DMS53 (cell line): ENCODE data around the gene C1QTNF1.
A peak's percentile ranks its signal among the peaks of the same experiment; 100 is the strongest.

Source experiments
- DNase-seq: peaks from one replicate; lab custom pipeline; 2025; lab: John Stamatoyannopoulos, UW

C1QTNF1 gene

DNA sequence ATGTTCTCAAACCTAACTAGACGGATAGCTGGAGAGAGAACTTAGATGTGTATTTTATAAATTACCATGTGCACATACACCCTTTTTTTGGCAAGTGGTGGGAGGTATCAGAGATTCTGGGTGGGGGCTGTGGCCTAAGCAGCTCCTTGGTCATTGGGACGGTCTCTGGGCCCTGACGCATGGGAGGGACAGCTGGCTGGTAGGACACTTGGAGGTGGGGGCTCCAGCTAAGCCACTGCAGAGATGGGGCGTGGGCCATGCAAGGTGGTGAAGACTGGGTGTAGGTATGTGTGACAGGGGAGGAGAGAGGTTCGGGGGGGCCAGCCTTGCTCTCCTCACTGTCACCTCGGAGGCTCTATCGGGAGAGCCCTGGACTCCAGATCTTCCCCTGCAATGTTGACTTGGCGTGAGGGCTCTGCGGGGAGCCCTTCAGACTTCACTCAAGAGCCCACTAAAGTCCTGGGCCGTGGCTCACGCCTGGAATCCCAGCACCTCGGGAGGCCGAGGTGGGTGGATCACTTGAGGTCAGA is 17.1 kb downstream of the C1QTNF1 start:
- no peak for DNase-seq

GRCh38 chr17:79041723-79042420 is 17.9 kb downstream of the C1QTNF1 start:
- DNase-seq: no peak

DNA sequence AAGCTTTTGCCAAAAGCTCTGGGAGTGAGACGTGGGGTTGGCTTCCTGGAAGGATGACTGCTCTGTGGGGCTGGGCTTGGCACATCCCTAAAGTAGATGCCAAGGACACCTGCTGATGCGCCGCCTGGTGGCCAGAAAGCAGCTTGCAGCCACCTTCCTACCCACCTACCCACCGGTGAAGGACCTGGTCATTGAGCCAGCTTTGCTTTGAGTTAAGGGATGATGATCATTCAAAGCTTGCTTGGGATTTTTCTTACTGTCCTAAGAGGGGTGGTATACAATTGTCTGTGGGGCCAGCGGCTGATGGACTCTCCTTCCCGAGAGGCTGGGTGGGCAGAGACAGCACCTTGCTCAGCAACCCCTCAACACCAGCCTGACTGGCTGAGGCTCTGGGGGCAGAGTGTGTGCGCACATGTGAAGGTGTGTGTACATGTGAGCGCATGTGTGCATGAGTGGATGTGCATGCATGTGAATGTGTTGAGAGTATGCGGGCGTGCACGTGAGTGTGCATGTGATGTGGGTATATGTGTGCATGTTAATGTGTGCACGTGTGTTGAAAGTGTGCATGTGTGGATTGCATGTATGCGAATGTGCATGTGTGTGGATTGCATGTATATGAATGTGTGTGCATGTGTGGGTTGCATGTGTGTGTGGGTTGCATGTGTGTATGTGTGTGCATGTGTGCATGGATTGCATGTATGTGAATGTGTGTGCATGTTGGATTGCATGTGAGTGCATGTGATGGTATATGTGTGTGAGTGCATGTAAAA is 18.6 kb downstream of the C1QTNF1 start:
- DNase-seq: peak; percentile 70

DNA sequence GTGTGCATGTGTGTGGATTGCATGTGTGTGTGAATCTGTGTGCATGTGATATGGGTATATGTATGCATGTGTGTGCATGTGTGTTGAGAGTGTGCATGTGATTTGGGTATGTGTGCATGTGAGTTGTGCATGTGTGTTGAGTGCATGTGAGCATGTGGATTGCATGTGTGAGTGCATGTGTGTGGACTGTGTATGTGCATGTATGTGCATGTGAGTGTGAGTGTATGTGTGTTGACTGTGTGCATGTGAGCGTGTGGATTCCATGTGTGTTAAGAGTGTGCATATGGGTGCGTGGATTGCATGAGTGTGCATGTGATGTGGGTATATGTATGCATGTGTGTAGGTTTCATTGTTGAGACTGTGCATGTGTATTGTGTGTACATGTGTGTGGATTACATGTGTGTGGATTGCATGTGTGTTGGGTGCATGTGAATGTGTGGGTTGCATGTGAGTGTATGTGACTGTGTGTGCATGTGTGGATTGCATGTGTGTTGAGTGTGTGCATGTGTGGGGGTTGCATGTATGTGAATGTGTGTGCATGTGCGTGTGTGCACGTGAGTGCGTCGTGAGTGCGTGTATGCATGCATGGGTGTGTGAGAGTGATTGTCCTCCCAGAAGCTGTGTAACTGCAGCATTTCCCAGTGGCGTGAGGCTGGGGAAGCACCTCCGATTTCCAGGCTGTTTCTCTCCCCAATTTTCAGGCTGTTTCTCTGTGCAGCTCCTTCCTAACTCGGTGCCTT is 19.4 kb downstream of the C1QTNF1 start:
- DNase-seq: no peak

- no peak for DNase-seq
These were observed 20.0 kb downstream of the C1QTNF1 start for GRCh38 chr17:79043931-79044320.

DNA sequence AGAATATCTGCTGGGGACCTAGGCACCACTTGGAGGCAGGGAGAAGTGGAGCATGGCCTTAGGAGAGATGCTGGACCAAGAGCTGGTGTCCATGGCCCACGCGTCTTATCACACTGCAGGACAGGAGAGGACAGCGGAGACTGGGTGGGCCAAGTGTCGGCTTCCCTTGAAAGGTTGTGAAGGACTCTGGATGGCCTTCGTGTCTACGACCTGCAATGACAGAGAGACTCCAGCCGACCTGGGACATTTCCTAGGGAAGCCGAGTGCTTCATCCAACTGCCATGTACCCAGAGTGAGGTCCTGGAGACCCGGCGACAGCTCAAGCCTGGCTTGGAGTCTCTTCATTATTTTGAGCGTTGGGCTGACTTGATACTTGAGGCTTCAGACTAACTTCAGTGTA is 20.5 kb downstream of the C1QTNF1 start:
- no peak for DNase-seq

DNA sequence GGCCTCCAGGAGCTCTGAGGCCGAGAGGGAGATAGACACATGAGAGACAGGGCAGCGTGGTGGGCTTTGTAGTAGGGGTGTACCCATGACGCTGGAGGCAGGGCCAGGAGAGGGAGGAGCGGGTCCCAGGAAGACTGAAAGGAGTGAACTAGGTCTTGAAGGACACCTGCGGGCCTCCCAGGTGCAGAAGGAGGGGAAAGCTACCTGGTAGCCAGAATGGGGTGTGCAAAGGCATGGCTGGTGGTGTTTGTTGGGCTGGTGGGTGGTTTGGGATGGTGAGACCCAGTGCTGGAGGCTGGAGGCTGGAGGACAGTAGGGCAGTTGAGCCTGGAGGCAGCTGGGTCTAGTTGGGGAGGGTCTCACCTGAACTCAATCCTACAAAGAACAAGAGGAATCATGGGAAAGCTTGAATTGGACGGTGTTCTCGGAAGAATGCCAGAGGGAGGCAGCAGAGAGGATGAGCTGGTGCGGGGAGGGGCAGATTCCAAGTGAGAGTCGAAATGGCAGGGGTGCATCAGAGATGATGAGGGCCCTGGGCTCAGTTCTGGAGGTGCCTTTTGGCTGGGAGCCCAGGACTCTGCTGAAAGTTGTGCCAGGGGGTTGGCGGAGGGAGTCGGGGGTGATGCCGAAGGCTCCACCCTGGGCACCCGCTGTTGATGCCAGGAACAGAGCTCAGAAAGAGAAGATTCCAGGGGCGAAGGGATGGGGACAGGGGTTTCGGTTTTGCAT is 21.2 kb downstream of the C1QTNF1 start:
- no peak for DNase-seq

GRCh38 chr17:79045842-79046196 is 21.9 kb downstream of the C1QTNF1 start:
- DNase-seq: peak; percentile 72

DNA sequence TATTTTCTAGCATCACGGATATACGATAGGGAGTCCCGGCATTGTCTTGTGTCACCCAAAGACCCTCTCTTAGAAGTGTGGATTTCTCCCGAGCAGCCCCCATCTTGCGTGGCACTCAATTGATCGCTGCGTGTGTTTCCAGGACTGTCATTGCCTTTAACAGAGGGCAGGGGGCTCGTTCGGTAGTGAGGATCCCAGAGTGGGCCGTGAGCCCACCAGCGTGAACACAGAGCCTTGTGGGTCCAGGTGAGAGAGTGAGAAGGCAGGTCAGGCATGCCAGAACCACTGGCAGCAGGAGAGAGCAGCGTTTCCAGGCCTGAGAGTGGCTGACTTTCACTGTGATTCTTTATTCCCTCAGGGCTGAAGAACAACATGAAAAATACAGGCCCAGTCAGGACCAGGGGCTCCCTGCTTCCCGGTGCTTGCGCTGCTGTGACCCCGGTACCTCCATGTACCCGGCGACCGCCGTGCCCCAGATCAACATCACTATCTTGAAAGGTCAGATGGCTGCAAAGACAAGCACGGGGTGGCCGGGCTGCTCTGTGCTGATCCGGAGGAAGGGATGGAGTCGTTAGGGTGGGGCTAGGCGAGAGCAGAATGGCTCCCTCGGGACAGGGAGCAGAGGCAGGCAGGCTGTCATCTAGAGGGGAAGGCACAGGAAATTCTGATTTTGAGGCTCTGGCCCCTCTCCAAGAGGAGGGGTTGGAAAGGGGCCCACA is 22.4 kb downstream of the C1QTNF1 start:
- no peak for DNase-seq

DNA sequence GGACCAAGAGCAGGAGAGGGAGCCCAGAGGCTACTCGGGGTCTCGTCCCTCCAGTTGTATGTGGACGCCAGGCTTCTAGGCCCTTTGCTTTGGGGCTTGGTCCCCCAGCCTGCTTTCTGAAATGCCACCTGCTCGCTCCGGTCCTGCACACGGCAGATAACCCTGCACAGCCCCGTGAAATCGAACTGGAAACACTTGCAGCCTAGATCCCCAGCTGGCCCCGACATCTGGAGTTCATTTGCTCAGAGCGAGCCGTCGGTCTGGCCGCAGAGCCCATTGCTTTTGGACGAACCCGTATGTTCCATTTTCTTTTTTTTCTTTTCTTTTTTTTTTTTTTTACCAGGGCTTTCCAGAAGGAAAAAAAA is 22.9 kb downstream of the C1QTNF1 start:
- no peak for DNase-seq

GRCh38 chr17:79047291-79047920 is 23.4 kb downstream of the C1QTNF1 start:
- DNase-seq: no peak

DNA sequence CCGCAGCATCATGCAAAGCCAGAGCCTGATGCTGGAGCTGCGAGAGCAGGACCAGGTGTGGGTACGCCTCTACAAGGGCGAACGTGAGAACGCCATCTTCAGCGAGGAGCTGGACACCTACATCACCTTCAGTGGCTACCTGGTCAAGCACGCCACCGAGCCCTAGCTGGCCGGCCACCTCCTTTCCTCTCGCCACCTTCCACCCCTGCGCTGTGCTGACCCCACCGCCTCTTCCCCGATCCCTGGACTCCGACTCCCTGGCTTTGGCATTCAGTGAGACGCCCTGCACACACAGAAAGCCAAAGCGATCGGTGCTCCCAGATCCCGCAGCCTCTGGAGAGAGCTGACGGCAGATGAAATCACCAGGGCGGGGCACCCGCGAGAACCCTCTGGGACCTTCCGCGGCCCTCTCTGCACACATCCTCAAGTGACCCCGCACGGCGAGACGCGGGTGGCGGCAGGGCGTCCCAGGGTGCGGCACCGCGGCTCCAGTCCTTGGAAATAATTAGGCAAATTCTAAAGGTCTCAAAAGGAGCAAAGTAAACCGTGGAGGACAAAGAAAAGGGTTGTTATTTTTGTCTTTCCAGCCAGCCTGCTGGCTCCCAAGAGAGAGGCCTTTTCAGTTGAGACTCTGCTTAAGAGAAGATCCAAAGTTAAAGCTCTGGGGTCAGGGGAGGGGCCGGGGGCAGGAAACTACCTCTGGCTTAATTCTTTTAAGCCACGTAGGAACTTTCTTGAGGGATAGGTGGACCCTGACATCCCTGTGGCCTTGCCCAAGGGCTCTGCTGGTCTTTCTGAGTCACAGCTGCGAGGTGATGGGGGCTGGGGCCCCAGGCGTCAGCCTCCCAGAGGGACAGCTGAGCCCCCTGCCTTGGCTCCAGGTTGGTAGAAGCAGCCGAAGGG is 24.2 kb downstream of the C1QTNF1 start:
- DNase-seq: no peak

DNA sequence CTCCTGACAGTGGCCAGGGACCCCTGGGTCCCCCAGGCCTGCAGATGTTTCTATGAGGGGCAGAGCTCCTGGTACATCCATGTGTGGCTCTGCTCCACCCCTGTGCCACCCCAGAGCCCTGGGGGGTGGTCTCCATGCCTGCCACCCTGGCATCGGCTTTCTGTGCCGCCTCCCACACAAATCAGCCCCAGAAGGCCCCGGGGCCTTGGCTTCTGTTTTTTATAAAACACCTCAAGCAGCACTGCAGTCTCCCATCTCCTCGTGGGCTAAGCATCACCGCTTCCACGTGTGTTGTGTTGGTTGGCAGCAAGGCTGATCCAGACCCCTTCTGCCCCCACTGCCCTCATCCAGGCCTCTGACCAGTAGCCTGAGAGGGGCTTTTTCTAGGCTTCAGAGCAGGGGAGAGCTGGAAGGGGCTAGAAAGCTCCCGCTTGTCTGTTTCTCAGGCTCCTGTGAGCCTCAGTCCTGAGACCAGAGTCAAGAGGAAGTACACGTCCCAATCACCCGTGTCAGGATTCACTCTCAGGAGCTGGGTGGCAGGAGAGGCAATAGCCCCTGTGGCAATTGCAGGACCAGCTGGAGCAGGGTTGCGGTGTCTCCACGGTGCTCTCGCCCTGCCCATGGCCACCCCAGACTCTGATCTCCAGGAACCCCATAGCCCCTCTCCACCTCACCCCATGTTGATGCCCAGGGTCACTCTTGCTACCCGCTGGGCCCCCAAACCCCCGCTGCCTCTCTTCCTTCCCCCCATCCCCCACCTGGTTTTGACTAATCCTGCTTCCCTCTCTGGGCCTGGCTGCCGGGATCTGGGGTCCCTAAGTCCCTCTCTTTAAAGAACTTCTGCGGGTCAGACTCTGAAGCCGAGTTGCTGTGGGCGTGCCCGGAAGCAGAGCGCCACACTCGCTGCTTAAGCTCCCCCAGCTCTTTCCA is 25.1 kb downstream of the C1QTNF1 start:
- no peak for DNase-seq

GRCh38 chr17:79049821-79050220 is 25.9 kb downstream of the C1QTNF1 start:
- no peak for DNase-seq

DNA sequence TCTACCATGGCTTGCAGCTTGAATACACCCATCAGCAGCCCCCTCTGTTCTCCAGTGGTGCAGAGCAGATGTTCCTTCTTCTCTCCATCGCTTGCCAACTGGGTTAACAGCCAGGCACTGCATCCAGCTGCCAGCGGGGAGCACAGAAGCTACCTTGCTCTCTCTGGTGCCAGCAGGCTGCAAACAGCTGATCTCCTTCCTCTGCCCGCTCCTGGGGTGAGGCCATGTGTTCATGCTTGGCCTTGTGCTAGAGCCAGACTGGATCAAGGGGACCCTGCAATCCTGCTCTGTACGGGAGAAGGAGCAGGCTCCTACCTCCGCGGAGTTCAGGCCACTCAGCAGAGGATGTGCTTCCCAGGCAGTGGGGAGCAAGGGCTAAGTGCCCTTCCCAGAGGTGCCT is 26.6 kb downstream of the C1QTNF1 start:
- no peak for DNase-seq

DNA sequence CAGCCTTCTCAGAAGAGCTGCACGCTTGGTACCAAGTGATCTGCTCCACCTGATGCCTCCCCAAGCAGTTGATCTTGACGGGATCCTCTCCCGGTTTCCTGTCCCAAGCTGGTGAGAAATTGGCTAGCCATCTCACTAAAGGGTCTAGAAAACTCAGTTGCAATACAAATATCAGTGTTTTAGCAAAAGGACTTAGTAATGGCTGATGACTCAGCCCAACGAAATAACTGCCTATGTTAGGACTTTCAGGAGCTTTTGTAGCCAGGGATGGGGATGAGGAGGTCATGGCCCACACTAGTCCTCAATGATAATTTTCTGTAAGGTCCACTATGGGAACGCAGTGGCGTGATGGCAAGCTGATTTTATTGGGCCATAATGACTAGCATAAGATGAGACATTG is 27.3 kb downstream of the C1QTNF1 start:
- no peak for DNase-seq

- no peak for DNase-seq
These were observed 28.2 kb downstream of the C1QTNF1 start for GRCh38 chr17:79052131-79052530.

GRCh38 chr17:79053251-79053925 is 29.4 kb downstream of the C1QTNF1 start:
- DNase-seq: no peak
